PFSK-1 (cell line): Measurements from ENCODE around the gene MATN1.

ENCODE experiments used
- FOXP2 ChIP-seq: optimal IDR thresholded peaks from 2 replicates; pipeline ENCODE3; 2011; ENCODE audit warnings: borderline replicate concordance, control low read depth, inconsistent platforms; ENCODE audit not compliant: insufficient read depth; ENCODE audit errors: extremely low read length, extremely low read depth
- POLR2AphosphoS5 ChIP-seq: IDR thresholded peaks from 2 replicates; pipeline ENCODE4 v1.6.1; 2012; ENCODE audit warnings: low read depth, mild to moderate bottlenecking, control low read depth, low read length, moderate library complexity
- SIN3A ChIP-seq: IDR thresholded peaks from 2 replicates; pipeline ENCODE4 v1.6.1; 2012; ENCODE audit warnings: mild to moderate bottlenecking, low read length, moderate library complexity, borderline replicate concordance; ENCODE audit not compliant: insufficient read depth
- TAF1 ChIP-seq: IDR thresholded peaks from 2 replicates; pipeline ENCODE4 v1.6.1; 2012; ENCODE audit warnings: low read length, control low read depth, borderline replicate concordance; ENCODE audit not compliant: insufficient read depth
- TF ChIP-seq, protein P1 (sequence below), 2 experiments: IDR thresholded peaks; 2 replicates each; pipeline versions ENCODE4 v1.6.1 to v1.8.0; 2011 to 2012; ENCODE audit warnings: low read depth in 2 of 2, low read length in 2 of 2, control low read depth in 1 of 2, inconsistent platforms in 1 of 2, mild to moderate bottlenecking in 1 of 2, moderate library complexity in 1 of 2; ENCODE audit not compliant: insufficient read depth in 1 of 2

DNA sequence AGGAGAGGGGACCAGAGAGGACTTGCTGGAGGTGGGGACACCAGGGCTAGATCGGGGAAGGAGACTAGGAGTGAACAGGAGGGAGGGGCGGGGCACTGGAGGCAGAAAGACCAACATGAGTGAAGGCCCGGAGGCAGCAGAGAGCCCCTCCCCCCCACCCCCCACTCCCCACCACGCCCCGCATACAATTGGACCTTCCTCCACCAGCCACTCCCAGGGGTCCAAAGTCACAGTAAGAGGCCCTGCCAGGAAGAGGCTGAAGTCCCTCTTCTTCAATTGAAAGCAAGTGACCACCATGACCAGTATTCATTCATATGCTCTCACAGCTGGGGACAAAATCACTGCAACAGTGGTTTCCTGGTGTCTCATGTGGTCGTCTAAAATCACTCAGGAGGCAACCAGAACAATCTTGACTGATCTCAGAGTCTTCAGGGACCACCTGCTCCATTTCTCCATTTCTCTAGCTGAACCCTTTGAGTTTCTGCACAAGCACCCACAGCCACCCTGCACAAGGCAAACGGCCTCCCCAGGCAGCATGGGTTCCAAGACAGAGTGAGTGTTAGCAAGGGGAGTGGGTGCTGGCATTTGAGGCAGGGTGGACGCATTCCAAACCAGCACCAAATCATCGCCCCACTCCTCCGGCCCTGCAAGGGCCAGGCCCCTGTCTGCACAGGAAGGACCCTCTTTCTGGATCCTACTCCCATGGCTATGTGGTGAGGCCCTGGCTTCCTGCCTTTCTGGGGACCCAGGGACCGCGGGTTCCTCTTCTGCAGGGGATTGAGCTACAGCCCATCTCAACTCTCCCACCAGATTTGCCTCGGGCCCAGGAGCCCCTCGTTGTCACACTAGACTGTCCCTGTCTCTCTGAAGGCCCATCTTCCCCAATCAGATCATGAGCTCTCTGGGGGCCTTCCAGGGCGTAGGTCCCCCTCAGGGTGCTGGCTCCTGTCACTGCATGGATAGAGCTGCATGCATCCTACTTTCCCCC, 17.2 kb upstream of the MATN1 start:
- TF ChIP-seq POLR2AphosphoS5 (no peak), FOXP2 (no peak), SIN3A (no peak), TAF1 (no peak)
- TF ChIP-seq, protein P1, sequence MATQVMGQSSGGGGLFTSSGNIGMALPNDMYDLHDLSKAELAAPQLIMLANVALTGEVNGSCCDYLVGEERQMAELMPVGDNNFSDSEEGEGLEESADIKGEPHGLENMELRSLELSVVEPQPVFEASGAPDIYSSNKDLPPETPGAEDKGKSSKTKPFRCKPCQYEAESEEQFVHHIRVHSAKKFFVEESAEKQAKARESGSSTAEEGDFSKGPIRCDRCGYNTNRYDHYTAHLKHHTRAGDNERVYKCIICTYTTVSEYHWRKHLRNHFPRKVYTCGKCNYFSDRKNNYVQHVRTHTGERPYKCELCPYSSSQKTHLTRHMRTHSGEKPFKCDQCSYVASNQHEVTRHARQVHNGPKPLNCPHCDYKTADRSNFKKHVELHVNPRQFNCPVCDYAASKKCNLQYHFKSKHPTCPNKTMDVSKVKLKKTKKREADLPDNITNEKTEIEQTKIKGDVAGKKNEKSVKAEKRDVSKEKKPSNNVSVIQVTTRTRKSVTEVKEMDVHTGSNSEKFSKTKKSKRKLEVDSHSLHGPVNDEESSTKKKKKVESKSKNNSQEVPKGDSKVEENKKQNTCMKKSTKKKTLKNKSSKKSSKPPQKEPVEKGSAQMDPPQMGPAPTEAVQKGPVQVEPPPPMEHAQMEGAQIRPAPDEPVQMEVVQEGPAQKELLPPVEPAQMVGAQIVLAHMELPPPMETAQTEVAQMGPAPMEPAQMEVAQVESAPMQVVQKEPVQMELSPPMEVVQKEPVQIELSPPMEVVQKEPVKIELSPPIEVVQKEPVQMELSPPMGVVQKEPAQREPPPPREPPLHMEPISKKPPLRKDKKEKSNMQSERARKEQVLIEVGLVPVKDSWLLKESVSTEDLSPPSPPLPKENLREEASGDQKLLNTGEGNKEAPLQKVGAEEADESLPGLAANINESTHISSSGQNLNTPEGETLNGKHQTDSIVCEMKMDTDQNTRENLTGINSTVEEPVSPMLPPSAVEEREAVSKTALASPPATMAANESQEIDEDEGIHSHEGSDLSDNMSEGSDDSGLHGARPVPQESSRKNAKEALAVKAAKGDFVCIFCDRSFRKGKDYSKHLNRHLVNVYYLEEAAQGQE (IDR thresholded peaks at IDR 0.05; ENCODE audit: insufficient read depth in 1 of 2, low read depth in 2 of 2, low read length in 2 of 2): no peak
